WTC11 (cell line): Measurements from ENCODE around the gene AFF2. TPM values are rescaled to one million over a fixed set of nuclear protein-coding genes. Genes with fewer than 3 reads are reported as not detected.

ENCODE experiments used
- ATAC-seq: fragments of 200-7000 bp; cut with Tn5 transposase; 2 replicates; pipeline ENCODE4 v1.10.0; 2021; ENCODE audit warnings: mild to moderate bottlenecking, moderate library complexity
- CTCF ChIA-PET: fragments of 300-600 bp; sonication (Branson Sonifier 250); formaldehyde crosslinking; loops from one replicate; lab custom pipeline; 2021; ENCODE audit warnings: antibody characterized with exemption; lab: Charles Lee
- POLR2A ChIA-PET: fragments of 350-600 bp; sonication (Branson Sonifier 250); formaldehyde crosslinking; loops from one replicate; lab custom pipeline; 2021; ENCODE audit warnings: antibody characterized with exemption; lab: Charles Lee
- DNase-seq: peaks from one replicate; pipeline ENCODE4 v3.0.0; 2021; ENCODE audit warnings: low spot score
- H3K27ac Mint-ChIP-seq: 2 replicates; pipeline ENCODE4 v1.8.0; 2021; ENCODE audit warnings: mixed read lengths
- H3K27me3 Mint-ChIP-seq: 2 replicates; pipeline ENCODE4 v1.8.0; 2021; ENCODE audit warnings: low read depth, mild to moderate bottlenecking, moderate library complexity, mixed read lengths
- H3K36me3 Mint-ChIP-seq: 2 replicates; pipeline ENCODE4 v1.8.0; 2021; ENCODE audit warnings: mixed read lengths
- H3K4me1 Mint-ChIP-seq: 2 replicates; pipeline ENCODE4 v1.8.0; 2022; ENCODE audit warnings: mixed read lengths
- H3K4me3 Mint-ChIP-seq: 2 replicates; pipeline ENCODE4 v1.8.0; 2021; ENCODE audit warnings: mild to moderate bottlenecking, moderate library complexity, mixed read lengths
- H3K9me3 Mint-ChIP-seq: 2 replicates; pipeline ENCODE4 v1.8.0; 2021; ENCODE audit warnings: mixed read lengths
- AR ChIP-seq: fragments of 250-450 bp; sonication (Bioruptor Pico); IDR thresholded peaks from 2 replicates; pipeline ENCODE4 v1.9.0; 2021; ENCODE audit warnings: mild to moderate bottlenecking
- ATF1 ChIP-seq: sonication (generic); formaldehyde crosslinking; IDR thresholded peaks from 2 replicates; pipeline ENCODE4 v1.8.1; 2023; ENCODE audit warnings: mild to moderate bottlenecking, moderate library complexity, missing genetic modification reagents
- E2F5 ChIP-seq: sonication (generic); formaldehyde crosslinking; IDR thresholded peaks from 2 replicates; pipeline ENCODE4 v1.8.1; 2022; ENCODE audit warnings: mild to moderate bottlenecking, moderate library complexity, missing genetic modification reagents
- ESRRA ChIP-seq: sonication (generic); formaldehyde crosslinking; IDR thresholded peaks from 2 replicates; pipeline ENCODE4 v1.8.1; 2022; ENCODE audit warnings: mild to moderate bottlenecking, missing genetic modification reagents, borderline replicate concordance
- FOXJ3 ChIP-seq: sonication (generic); formaldehyde crosslinking; IDR thresholded peaks from 2 replicates; pipeline ENCODE4 v1.9.0; 2021; ENCODE audit warnings: missing genetic modification reagents, mild to moderate bottlenecking, borderline replicate concordance
- FOXP1 ChIP-seq: sonication (generic); formaldehyde crosslinking; IDR thresholded peaks from 2 replicates; pipeline ENCODE4 v1.8.0; 2022; ENCODE audit warnings: missing genetic modification reagents, mild to moderate bottlenecking, moderate library complexity, borderline replicate concordance
- MLX ChIP-seq: sonication (generic); formaldehyde crosslinking; IDR thresholded peaks from 2 replicates; pipeline ENCODE4 v1.8.1; 2023; ENCODE audit warnings: mild to moderate bottlenecking, missing genetic modification reagents, moderate library complexity
- TP53 ChIP-seq: sonication (generic); formaldehyde crosslinking; IDR thresholded peaks from 2 replicates; pipeline ENCODE4 v1.8.1; 2023; ENCODE audit warnings: mild to moderate bottlenecking, missing genetic modification reagents
- ZNF317 ChIP-seq: sonication (generic); formaldehyde crosslinking; IDR thresholded peaks from 2 replicates; pipeline ENCODE4 v1.8.1; 2023; ENCODE audit warnings: low read depth, mild to moderate bottlenecking, moderate library complexity, missing genetic modification reagents, borderline replicate concordance
- ZNF416 ChIP-seq: fragments of 250-450 bp; sonication (Bioruptor Pico); IDR thresholded peaks from 2 replicates; pipeline ENCODE4 v1.9.0; 2021; ENCODE audit warnings: mild to moderate bottlenecking, inconsistent platforms
- ZNF671 ChIP-seq: fragments of 250-450 bp; sonication (Bioruptor Pico); IDR thresholded peaks from 2 replicates; pipeline ENCODE4 v1.8.0; 2021; ENCODE audit warnings: mild to moderate bottlenecking
- ZSCAN18 ChIP-seq: fragments of 250-450 bp; sonication (Bioruptor Pico); IDR thresholded peaks from 2 replicates; pipeline ENCODE4 v2.1.2; 2022; ENCODE audit warnings: mild to moderate bottlenecking, moderate library complexity
- total RNA-seq: library from RNA; stranded (reverse); gene quantifications from 3 replicates; pipeline ENCODE4 v1.2.3, GENCODE V29; 2021
- TF ChIP-seq, protein P1 (sequence below): fragments of 250-450 bp; sonication (Bioruptor Pico); IDR thresholded peaks from 2 replicates; pipeline ENCODE4 v1.9.0; 2021; ENCODE audit warnings: moderate library complexity, mild to moderate bottlenecking, inconsistent platforms, borderline replicate concordance
- TF ChIP-seq, protein P2 (sequence below): sonication (generic); formaldehyde crosslinking; IDR thresholded peaks from 2 replicates; pipeline ENCODE4 v1.8.1; 2022; ENCODE audit warnings: mild to moderate bottlenecking, missing genetic modification reagents, moderate library complexity, borderline replicate concordance
- TF ChIP-seq, protein P3 (sequence below): sonication (generic); formaldehyde crosslinking; IDR thresholded peaks from 2 replicates; pipeline ENCODE4 v1.8.0; 2022; ENCODE audit warnings: mild to moderate bottlenecking, missing genetic modification reagents

AFF2 gene
- total RNA-seq, 1 experiment from 2014 or later = 7.6 TPM

DNA sequence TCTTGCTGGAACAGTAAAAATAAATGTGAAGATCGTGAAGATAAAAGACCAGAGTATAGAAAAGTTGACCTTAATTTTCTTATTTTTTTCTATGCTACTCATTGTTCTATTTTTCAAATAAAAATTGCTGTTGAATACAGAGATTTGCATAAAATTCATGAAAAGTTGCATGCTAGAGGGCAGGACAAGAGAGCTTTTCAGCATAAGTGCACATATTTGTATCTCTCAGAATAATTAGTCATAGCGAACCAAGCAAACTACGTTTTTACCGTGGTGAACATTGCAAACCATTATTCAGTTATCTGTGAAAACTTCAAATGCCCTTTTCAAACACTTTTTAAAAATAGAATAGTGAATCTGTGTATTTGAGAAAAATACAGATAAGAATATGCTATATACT lies 26.4 kb upstream of the AFF2 start:
- Mint-ChIP-seq H3K9me3 (no peaks in the 10 kb centered on the region), H3K27ac (no peak overlapping the region), H3K36me3 (no peaks in the 10 kb centered on the region), H3K4me1 (no peaks in the 10 kb centered on the region)
- no peak for ATAC-seq
- CTCF ChIA-PET = no interaction called here
- DNase-seq = no peak
- TF ChIP-seq TP53 (CRISPR knock-in tag) = no peak
- TF ChIP-seq FOXJ3 (CRISPR knock-in tag) = no peak
- no peak for TF ChIP-seq E2F5 (CRISPR knock-in tag)
- TF ChIP-seq, all 79 proteins: peak for 0
- Mint-ChIP-seq H3K27me3 (no peaks in the 10 kb centered on the region), H3K4me3 (no peak overlapping the region)
- POLR2A ChIA-PET = no interaction called here

GRCh38 chrX:148492057-148492456 lies 8.4 kb upstream of the AFF2 start:
- no peaks in the 10 kb centered on the region for H3K36me3 Mint-ChIP-seq
- CTCF ChIA-PET = no interaction called here
- H3K4me3 Mint-ChIP-seq = no peak overlapping the region
- POLR2A ChIA-PET = no interaction called here
- no peaks in the 10 kb centered on the region for H3K9me3 Mint-ChIP-seq
- TF ChIP-seq, protein P1, sequence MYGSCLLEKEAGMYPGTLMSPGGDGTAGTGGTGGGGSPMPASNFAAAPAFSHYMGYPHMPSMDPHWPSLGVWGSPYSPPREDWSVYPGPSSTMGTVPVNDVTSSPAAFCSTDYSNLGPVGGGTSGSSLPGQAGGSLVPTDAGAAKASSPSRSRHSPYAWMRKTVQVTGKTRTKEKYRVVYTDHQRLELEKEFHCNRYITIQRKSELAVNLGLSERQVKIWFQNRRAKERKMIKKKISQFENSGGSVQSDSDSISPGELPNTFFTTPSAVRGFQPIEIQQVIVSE = no peak
- TF ChIP-seq MLX (CRISPR knock-in tag) = no peak
- TF ChIP-seq ZNF671 (CRISPR knock-in tag) = no peak
- TF ChIP-seq AR (CRISPR knock-in tag) = no peak
- ATAC-seq (no peak), DNase-seq (no peak)
- no peak overlapping the region for H3K27ac Mint-ChIP-seq
- H3K4me1 Mint-ChIP-seq = no peaks in the 10 kb centered on the region
- H3K27me3 Mint-ChIP-seq = no peaks in the 10 kb centered on the region

DNA sequence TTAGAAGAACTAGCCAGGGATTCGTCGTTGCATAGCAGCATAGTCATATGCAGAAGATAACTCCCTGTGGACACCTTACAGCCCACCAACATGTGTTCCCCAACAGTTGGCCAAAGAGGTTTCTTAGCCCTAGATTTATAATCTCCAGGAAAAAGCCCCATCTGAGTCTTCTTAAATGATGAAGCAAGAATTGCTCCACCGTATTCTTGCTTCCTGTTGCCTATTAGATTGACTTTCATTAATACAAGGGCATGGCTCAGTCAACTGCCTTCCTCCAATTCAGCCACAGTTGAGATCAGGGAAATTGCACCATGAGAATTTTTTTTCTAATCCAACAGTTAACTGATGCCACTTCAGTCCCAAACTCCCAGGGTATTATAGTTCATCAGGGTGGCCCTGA lies 5.2 kb upstream of the AFF2 start:
- no peak overlapping the region for H3K27ac Mint-ChIP-seq
- no peak for TF ChIP-seq ZSCAN18 (CRISPR knock-in tag)
- peaks cover 18% of the 10 kb centered on the region for H3K27me3 Mint-ChIP-seq
- ATAC-seq = no peak
- H3K9me3 Mint-ChIP-seq = no peaks in the 10 kb centered on the region
- peaks cover 7% of the 10 kb centered on the region for H3K4me1 Mint-ChIP-seq
- POLR2A ChIA-PET = no interaction called here
- H3K4me3 Mint-ChIP-seq = no peak overlapping the region
- no peak for DNase-seq
- CTCF ChIA-PET = no interaction called here
- no peaks in the 10 kb centered on the region for H3K36me3 Mint-ChIP-seq

GRCh38 chrX:148498067-148498466 lies 2.4 kb upstream of the AFF2 start:
- Mint-ChIP-seq H3K4me1 (peaks cover 9% of the 10 kb centered on the region), H3K27ac (no peak overlapping the region), H3K4me3 (no peak overlapping the region), H3K9me3 (no peaks in the 10 kb centered on the region), H3K36me3 (no peaks in the 10 kb centered on the region), H3K27me3 (peaks cover 26% of the 10 kb centered on the region)
- no peak for ATAC-seq
- ChIA-PET POLR2A (no interaction called here), CTCF (no interaction called here)
- no peak for DNase-seq
- TF ChIP-seq ZSCAN18 (CRISPR knock-in tag) (no peak), ATF1 (no peak), ZNF317 (no peak), ZNF416 (CRISPR knock-in tag) (no peak), ESRRA (no peak), FOXP1 (no peak)
- TF ChIP-seq, protein P2, sequence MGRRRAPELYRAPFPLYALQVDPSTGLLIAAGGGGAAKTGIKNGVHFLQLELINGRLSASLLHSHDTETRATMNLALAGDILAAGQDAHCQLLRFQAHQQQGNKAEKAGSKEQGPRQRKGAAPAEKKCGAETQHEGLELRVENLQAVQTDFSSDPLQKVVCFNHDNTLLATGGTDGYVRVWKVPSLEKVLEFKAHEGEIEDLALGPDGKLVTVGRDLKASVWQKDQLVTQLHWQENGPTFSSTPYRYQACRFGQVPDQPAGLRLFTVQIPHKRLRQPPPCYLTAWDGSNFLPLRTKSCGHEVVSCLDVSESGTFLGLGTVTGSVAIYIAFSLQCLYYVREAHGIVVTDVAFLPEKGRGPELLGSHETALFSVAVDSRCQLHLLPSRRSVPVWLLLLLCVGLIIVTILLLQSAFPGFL (CRISPR knock-in tag) = no peak
- TF ChIP-seq, protein P1 = no peak
- TF ChIP-seq, protein P3, sequence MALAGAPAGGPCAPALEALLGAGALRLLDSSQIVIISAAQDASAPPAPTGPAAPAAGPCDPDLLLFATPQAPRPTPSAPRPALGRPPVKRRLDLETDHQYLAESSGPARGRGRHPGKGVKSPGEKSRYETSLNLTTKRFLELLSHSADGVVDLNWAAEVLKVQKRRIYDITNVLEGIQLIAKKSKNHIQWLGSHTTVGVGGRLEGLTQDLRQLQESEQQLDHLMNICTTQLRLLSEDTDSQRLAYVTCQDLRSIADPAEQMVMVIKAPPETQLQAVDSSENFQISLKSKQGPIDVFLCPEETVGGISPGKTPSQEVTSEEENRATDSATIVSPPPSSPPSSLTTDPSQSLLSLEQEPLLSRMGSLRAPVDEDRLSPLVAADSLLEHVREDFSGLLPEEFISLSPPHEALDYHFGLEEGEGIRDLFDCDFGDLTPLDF (CRISPR knock-in tag) = no peak
